HG02970 (cell line): ENCODE results near the gene INPPL1.

ENCODE experiments used
- ATAC-seq: cut with Tn5 transposase; IDR thresholded peaks from one replicate; pipeline ENCODE4 v1.9.1; 2021; ENCODE audit warnings: mild to moderate bottlenecking, moderate library complexity, moderate number of reproducible peaks; ENCODE audit not compliant: unreplicated experiment, low FRiP score

INPPL1 gene

DNA sequence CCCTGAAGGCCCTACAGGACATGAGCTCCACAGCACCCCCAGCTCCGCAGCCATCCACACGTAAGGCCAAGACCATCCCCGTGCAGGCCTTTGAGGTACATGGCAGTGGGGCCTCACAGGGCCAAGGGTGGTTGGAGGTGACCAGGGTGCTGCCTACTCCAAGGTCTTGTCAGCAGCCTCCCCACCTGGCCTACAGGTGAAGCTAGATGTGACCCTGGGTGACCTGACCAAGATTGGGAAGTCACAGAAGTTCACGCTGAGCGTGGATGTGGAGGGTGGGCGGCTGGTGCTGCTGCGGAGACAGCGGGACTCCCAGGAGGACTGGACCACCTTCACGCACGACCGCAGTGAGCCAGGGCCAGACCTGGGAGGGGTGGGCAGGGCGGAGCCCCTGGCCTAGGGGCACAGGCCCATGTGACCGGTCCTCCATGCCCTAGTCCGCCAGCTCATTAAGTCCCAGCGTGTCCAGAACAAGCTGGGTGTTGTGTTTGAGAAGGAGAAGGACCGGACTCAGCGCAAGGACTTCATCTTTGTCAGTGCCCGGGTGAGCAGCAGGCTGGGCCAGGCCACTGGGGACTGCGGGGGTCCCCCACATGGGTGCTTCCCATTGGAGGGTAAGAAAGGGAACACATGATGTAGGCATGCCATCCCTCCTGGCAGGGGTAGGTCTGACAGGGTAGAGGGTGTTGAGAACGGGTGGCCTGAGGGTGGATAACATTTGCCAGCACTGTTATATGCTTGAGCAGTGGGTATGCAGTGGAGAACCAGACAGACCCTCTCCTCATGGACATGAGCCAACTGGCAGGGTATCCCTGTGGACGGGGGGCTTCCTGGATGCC, 5.6 kb downstream of the INPPL1 start:
- ATAC-seq, result no peak

DNA sequence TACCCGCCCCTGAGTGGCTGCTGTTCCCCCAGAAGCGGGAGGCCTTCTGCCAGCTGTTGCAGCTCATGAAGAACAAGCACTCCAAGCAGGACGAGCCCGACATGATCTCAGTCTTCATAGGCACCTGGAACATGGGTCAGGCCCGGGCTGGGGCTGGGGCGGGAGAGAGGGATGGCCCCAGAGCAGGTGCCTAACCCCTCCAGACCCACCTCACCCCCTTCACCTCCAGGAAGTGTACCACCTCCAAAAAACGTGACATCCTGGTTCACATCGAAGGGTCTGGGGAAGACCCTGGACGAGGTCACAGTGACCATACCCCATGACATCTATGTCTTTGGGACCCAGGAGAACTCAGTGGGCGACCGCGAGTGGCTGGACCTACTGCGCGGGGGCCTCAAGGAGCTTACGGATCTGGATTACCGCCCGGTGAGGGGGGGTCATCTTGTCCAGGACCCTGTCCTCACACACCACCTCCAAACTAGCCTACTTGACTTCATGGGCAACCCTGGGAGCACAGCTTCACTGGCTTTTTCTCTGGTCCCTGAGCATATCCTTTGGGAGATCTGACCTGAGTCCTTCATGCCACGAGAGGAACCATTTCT, 6.3 kb downstream of the INPPL1 start:
- no peak for ATAC-seq

DNA sequence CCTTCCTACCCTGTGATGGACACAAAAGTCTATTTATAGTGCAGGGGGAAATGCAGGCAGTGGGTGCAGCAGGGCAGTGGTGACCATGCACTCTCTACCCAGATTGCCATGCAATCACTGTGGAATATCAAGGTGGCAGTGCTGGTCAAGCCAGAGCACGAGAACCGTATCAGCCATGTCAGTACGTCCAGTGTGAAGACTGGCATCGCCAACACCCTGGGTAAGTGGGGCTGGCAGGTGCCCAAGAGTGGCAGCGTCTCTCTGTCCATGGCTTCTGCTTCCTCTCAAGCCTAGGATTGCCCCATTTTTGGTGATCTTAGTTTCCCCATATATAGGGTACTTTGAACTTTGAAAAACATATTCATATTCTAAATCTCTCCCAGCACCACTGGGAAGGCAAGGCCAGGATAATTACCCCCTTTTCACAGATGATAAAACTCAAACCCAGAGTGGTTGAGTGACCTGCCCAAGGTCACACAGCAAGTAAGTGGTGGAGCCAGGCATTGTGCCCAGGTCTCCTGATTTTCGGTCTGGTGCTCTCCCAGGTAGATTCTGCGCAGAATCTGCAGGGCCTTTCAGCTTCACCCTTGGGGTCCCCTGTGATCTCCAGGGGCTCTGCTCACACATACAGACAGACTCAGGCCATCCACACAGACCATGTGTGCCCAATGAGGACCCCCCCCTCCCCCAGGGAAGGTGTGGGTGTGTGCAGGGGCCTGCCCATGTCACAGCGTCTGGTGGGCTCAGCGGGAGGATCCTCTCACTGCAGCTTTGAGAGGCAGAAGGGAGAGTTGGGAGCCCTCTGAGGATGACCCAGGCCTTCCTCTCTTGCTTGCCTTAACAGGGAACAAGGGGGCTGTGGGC, 7.1 kb downstream of the INPPL1 start:
- no peak for ATAC-seq

DNA sequence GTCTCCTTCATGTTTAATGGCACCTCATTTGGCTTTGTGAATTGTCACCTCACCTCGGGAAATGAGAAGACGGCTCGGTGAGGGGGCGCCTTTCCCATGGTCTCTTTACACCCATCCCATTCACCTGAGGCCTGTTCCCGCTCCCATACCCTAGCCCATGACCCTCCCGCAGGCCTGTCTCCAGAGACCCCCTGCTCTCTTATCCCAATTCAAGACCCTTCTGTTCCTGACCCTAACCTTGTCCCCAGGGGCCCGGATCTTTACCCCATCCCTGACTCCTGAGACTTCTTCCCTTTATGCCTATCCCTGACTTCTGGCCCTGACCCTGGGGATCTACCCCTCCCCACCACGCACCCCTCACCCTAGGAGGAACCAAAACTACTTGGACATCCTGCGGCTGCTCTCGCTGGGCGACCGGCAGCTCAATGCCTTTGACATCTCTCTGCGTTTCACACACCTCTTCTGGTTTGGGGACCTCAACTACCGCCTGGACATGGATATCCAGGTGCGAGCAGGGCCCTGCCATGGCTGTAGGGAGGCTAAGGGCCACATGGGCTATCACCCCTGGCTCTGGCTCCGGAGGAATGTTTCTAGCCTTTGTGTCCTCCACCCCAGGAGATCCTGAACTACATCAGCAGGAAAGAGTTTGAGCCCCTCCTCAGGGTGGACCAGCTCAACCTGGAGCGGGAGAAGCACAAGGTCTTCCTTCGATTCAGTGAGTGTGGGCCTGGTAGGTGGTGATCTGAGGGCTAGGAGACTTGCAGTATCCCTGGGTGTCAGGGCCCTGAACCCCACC, 7.9 kb downstream of the INPPL1 start:
- ATAC-seq, result no peak

DNA sequence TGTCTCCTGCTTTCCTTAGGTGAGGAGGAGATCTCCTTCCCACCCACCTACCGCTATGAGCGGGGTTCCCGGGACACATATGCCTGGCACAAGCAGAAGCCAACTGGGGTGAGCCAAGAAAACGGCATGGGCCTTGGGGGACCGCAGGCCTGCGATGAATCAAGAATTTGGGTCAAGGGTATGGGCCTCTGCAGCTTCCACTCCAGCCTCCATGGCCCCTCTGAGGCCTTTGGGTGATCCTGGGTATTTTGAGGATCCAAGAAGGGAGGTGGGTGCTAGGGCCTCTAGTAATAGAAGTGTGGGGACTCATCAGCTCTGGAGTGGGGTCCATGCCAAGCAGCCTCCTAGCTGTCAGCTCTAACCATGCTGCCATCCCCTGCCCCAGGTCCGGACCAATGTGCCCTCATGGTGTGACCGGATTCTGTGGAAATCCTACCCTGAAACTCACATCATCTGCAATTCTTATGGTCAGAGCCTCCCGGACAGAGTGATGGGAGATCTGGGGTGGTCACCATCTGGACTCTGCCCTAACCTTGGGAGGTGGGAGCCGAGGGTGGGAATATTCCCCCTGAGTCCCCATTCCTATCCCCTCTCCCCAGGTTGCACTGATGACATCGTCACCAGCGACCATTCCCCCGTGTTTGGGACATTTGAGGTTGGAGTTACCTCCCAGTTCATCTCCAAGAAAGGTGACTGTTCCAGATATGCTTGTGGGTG, 8.6 kb downstream of the INPPL1 start:
- no peak for ATAC-seq

DNA sequence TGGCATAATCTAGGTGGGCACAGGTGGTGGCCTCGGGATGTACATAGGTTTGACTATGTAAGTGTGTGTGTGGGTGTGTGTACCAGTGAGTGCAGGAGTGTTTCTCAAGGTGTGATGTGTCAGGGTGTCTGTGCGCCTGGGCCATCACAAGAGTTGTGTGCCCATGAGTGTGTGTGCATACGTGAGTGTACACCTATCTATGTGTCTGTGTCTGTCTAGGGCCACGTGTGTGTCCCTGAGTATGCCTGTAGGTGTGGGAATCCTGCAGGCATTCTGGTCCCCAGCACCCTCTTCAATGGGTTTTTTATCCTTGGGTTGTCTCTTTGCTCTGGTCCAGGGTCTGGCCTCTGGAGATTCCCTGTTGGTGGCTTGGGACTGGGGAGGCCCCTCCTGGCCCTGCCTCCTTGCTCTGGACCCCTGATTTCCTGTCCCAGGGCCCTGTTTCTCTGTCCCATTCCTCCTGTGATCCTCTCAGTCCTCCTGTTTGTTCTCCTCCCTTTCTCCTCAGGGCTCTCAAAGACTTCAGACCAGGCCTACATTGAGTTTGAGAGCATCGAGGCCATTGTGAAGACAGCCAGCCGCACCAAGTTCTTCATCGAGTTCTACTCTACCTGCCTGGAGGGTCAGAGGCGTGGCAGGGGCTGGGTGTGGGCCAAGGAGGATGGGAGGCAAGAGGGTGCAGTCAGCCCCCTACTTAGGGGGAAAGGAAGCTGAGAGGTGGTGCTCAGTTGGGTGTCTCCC, 9.4 kb downstream of the INPPL1 start:
- ATAC-seq, result no peak

DNA sequence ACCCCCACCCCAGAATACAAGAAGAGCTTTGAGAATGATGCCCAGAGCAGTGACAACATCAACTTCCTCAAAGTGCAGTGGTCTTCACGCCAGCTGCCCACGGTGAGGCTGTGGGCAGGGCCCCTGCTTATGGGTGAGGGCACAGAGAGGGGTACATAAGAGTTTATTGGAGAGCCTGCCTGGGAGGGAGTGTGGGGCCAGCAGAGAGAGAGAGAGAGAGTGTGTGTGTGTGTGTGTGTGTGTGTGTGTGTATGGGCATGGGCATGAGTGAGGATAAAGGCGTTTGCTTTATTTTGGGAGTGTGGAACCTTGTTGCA, 9.9 kb downstream of the INPPL1 start:
- no peak for ATAC-seq

DNA sequence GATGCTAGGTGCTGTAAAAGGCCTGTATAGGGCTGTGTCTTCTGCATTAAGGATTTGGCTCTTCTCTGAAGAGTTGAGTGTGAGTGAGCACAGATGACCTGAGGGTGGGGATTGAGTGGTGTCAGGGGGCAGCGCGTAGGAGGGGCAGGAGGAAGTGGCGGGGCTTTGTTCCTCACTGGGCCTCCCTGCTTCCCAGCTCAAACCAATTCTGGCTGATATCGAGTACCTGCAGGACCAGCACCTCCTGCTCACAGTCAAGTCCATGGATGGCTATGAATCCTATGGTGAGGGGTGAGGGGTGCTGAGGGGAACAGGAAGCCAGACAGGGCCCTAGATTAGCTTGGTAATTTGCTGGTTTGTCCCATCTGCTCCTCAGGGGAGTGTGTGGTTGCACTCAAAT, 10.4 kb downstream of the INPPL1 start:
- no peak for ATAC-seq

DNA sequence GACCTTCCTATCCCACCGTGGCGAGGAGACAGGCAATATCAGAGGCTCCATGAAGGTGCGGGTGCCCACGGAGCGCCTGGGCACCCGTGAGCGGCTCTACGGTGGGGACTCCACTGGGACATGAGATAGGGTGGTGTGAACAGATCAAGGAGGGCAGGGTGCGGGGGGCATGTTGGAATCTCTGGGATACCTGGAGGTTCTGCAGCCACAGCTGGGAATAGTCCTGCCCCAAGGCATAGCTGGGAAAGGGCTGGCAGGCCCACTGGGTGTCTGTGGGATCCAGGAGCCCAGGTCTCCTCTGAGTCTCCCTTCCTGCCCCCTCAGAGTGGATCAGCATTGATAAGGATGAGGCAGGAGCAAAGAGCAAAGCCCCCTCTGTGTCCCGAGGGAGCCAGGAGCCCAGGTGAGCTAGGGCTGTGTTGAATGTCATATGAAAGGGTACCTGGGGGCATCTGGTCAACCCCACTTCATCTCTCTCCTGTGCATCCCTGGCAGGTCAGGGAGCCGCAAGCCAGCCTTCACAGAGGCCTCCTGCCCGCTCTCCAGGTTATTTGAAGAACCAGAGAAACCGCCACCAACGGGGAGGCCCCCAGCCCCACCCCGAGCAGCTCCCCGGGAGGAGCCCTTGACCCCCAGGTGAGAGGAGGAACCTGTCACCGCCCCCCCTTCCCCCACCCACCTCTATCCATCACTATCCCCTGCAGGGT, 10.9 kb downstream of the INPPL1 start:
- no peak for ATAC-seq

DNA sequence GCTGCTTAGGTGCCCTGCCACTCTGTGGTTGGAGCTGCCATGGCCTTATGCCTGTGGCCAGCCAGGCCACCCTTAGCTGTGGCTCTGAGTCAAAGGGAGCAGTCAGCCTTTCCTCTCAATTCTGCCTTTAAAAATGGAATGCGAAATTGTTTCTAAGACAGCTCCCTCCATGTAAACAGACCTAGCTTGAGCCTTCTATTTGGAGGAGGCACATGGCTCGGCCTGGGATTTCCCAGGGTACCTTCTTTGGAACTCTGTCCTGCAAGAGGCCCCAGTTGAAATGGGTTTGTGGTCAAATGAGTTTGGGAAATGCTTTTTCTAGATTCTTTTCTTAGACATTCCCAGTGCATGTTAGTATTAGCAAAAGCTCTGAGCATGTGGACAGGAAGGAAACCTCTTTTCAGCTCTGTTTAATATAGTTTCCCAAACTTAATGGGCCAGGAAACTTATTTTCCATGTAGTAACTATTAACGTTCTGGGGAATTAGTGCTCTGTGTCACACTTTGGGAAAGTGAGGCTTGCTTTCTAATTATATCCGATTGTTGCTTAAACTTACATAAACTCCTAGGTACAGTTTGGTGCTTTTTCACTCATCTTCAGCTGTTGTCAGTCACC, 11.6 kb downstream of the INPPL1 start:
- ATAC-seq, result no peak

DNA sequence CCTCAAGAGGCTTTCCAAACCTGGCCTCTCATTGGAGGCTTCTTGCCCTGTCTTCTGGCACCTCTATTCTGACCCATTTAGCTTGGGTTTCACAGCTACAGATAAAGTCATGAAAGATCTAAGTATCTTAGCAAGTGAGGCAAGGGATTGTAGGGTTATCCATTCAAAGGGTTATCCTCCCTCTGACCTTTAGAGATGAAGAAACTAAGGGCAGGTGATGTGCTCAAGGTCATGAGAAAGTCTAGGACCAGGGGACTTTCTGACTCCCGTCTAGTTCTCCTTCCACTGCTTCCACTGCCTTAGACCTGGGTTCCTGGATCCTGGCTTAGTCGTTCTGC, 12.2 kb downstream of the INPPL1 start:
- ATAC-seq, result no peak

DNA sequence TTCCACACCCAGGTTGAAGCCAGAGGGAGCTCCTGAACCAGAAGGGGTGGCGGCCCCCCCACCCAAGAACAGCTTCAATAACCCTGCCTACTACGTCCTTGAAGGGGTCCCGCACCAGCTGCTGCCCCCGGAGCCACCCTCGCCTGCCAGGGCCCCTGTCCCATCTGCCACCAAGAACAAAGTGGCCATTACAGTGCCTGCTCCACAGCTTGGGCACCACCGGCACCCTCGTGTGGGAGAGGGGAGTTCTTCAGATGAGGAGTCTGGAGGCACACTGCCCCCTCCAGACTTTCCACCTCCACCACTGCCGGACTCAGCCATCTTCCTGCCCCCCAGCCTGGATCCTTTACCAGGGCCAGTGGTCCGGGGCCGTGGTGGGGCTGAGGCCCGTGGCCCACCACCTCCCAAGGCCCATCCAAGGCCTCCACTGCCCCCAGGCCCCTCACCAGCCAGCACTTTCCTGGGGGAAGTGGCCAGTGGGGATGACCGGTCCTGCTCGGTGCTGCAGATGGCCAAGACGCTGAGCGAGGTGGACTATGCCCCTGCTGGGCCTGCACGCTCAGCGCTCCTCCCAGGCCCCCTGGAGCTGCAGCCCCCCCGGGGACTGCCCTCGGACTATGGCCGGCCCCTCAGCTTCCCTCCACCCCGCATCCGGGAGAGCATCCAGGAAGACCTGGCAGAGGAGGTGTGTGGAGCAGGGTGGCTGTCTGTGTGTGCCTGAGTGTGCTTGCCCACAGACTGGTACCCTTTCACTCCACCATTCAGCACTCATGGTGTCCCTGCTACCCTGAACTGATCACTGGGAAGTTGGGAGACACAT, 12.8 kb downstream of the INPPL1 start:
- ATAC-seq, result no peak

DNA sequence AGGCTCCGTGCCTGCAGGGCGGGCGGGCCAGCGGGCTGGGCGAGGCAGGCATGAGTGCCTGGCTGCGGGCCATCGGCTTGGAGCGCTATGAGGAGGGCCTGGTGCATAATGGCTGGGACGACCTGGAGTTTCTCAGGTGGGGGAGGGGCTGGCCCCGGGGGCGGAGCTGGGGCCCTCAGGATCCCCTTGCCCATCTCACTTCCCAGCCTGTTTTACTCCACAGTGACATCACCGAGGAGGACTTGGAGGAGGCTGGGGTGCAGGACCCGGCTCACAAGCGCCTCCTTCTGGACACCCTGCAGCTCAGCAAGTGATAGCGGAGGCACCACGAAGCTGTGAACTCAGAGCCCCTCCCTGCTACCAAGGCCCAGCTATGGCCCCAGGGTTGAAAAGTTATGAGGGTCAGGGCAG, 13.5 kb downstream of the INPPL1 start:
- ATAC-seq, result no peak

DNA sequence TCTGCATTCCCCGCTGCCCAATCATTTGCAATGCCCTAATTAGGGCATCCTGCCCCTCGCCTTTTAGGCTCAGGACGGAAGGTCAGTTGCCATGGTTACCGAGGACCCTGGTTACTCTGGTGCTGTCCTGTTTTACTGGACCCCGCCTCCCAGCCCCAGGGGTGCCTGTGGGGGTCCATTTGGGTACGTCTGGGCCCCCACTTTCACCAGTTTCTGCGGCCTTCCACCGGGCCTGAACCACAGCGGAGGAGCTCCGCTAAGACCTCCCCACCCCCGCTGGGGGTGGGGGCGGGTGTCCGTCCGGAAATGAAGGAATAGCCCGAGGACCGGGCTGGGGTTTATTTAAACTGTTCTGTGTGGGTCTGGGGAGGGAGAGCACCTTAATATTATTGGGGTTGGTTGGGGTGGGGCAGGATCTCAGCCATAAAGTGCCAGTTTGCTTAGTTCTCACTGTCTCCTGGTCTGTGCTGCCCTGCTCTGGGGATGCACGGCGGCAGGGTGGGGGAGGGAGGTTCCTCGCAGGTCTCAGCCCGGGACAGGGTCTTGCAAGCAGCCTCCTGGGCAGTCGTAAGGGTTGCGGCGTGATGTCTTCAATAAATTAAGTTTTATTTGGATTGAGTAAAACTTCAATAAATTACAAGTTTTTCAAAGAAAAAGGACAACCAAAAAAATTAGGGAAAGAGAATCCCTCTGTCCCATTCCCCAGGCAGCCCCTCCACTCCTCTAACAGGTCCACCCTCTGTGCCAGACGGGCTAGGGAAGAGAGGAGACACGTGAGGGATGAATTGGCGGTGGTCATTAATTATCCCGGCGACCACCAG, 14.1 kb downstream of the INPPL1 start:
- no peak for ATAC-seq

DNA sequence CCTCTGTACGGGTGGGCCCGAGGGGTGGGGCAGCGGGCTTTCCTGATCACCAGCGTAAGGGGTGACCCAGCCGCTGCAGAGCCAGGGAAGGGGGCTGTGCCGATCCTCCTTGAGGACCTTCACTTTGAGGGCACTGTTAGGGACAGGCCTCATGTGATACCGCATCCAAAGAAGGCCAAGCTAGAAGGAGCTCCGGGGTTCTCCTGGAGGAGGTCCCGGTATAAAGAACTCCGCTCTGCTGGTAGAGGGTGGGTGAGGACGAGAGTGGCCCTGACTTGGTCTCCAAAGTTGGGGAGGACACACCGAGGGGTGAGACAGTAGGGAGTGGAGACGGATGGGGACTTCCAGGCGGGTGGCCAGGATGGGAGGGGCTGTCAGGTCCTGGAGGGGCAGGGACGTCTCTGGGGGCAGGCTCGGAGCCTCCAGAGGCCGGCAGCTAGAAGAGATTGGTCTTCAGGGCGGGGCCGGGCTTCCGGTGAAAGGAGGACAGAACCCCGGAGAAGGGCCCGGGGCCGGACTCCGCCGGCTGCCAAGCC, 14.8 kb downstream of the INPPL1 start:
- no peak for ATAC-seq

DNA sequence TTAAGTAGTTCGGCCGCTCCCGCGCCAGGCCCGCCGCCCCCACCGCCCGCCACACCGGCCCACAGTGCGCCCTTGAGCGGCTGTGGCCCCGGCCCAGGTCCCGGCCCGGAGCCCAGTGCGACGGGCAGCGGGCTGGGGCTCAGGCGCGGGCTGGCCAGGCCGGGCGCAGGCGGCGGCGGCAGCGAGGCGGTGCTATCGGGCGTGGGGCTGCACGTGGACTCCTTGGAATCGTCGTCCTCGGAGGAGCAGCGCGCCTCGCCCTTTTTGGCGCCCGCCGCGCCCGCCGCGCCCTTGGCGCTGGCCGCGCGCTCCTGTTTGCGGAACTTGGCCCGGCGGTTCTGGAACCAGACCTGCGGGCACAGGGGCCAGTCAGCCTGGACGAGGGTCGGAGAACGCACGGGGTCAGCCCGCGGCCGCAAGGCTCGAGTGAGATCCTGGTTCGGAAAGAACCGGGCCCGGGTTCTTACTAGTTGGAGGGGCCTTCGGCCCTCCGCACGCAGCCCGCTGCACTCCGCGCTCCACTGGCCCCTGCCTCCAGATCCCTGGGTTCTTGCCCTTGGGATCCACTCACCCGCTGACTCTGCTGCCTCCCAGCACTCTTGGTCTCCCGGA, 15.4 kb downstream of the INPPL1 start:
- ATAC-seq, result no peak
